Activated CD8-positive, alpha-beta memory T cell treated with anti-CD3 and anti-CD28 coated beads for 36 hours (primary cell): ENCODE data around the gene DOCK7. TPM values are rescaled to one million over a fixed set of nuclear protein-coding genes. Genes with fewer than 3 reads are reported as not detected.

Experiments used
- total RNA-seq, 2 experiments: library from RNA; stranded (reverse); gene quantifications; one replicate each; pipeline ENCODE4 v1.2.3, GENCODE V29; 2021

Gene DOCK7
- total RNA-seq, 2 experiments from 2014 or later = 11.6 to 12.7 TPM

Other genes starting within 250 kb of the DOCK7 start
- not detected for gene ANGPTL3, start 90.9 kb downstream of the DOCK7 start, total RNA-seq
- gene ATG4C, start 95.7 kb upstream of the DOCK7 start, total RNA-seq = 10 to 100 TPM; 18.0 to 18.7 TPM